Fibroblast of gingiva (primary cell): Measurements from ENCODE around the gene ALDOA.
A peak's percentile ranks its signal among the peaks of the same experiment; 100 is the strongest.
"Not testable (repeated sequence)": the region's sequence is repeated elsewhere in the genome, so short reads cannot be mapped to it uniquely, and the experiment has no call there.

ENCODE experiments used
- DNase-seq: peaks from one replicate; pipeline ENCODE4 v3.0.0-alpha.2; 2011; ENCODE audit warnings: low read depth

Gene ALDOA

GRCh38 chr16:30091474-30092372 lies 26.2 kb downstream of the ALDOA start, which contains the start of gene TBX6:
TBX6 (minus strand) TSS chr16:30091924; CDS start chr16:30091193, 731 bp downstream.
- peak; percentile 84 for DNase-seq

GRCh38 chr16:30092373-30093010 lies 26.9 kb downstream of the ALDOA start:
- DNase-seq: peak; percentile 32

GRCh38 chr16:30094541-30095165 lies 29.1 kb downstream of the ALDOA start:
- no peak for DNase-seq

GRCh38 chr16:30095166-30096078 lies 29.9 kb downstream of the ALDOA start:
- no peak for DNase-seq

GRCh38 chr16:30096105-30096861 lies 30.7 kb downstream of the ALDOA start, which contains the start of gene YPEL3:
YPEL3 (minus strand) TSS chr16:30096213; CDS start chr16:30095482, 731 bp downstream.
- peak; percentile 92 for DNase-seq

- no peak for DNase-seq
These were observed 31.5 kb downstream of the ALDOA start for GRCh38 chr16:30096862-30097563.

- no peak for DNase-seq
These were observed 38.5 kb downstream of the ALDOA start for GRCh38 chr16:30104090-30104489.

GRCh38 chr16:30104492-30104891 lies 38.9 kb downstream of the ALDOA start:
- no peak for DNase-seq

GRCh38 chr16:30108059-30108850 lies 42.7 kb downstream of the ALDOA start:
- DNase-seq: no peak

GRCh38 chr16:30110661-30111060 lies 45.1 kb downstream of the ALDOA start:
- no peak for DNase-seq

- peak; percentile 45 for DNase-seq
These were observed 46.9 kb downstream of the ALDOA start for GRCh38 chr16:30112197-30113030.

GRCh38 chr16:30113031-30113710 lies 47.6 kb downstream of the ALDOA start, which contains the start of gene GDPD3:
GDPD3 (minus strand) TSS chr16:30113537; CDS start chr16:30113478, 59 bp downstream.
- DNase-seq: no peak

- DNase-seq: no peak
These were observed 48.3 kb downstream of the ALDOA start for GRCh38 chr16:30113711-30114333.

- DNase-seq: no peak
These were observed 48.9 kb downstream of the ALDOA start for GRCh38 chr16:30114411-30114810.

- DNase-seq: not testable (repeated sequence)
These were observed 49.3 kb downstream of the ALDOA start for GRCh38 chr16:30114833-30115232.

- DNase-seq: no peak
These were observed 49.7 kb downstream of the ALDOA start for GRCh38 chr16:30115238-30115637.
